Caco-2 (cell line): ENCODE results near the gene STK40. TPM values are rescaled to one million over a fixed set of nuclear protein-coding genes. Genes with fewer than 3 reads are reported as not detected.

Experiments
- BruUV-seq: library from RNA; stranded (reverse); fragments of 400-500 nt; replicated peaks from 2 replicates; lab custom pipeline; 2021; lab: Mats Ljungman, UMichigan
- CTCF ChIA-PET: fragments of 300-600 bp; sonication (Branson Sonifier 250); formaldehyde crosslinking; loops from one replicate; lab custom pipeline; 2022; ENCODE audit warnings: antibody characterized with exemption; lab: Charles Lee
- POLR2A ChIA-PET: fragments of 300-600 bp; sonication (Branson Sonifier 250); formaldehyde crosslinking; loops from one replicate; lab custom pipeline; 2022; ENCODE audit warnings: antibody characterized with exemption; lab: Charles Lee
- DNase-seq, 2 experiments: peaks; one replicate each; pipeline versions ENCODE4 v3.0.0 to v3.0.0-alpha.2; 2020 to 2022
- H3K27me3 ChIP-seq: replicated peaks from 2 replicates; pipeline ENCODE4 v1.6.0; 2011; ENCODE audit warnings: low read length; ENCODE audit not compliant: control insufficient read depth, insufficient read depth
- H3K36me3 ChIP-seq: 2 replicates; pipeline ENCODE4 v1.5.1; 2011; ENCODE audit warnings: low read length; ENCODE audit not compliant: control insufficient read depth, insufficient read depth
- H3K4me1 ChIP-seq: fragments of 250-450 bp; sonication (Bioruptor Pico); 2 replicates; pipeline ENCODE4 v1.5.1; 2020; ENCODE audit warnings: mild to moderate bottlenecking
- H3K4me3 ChIP-seq: 2 replicates; pipeline ENCODE4 v1.5.1; 2011; ENCODE audit warnings: low read depth, mild to moderate bottlenecking, control low read depth, low read length
- H3K9me3 ChIP-seq: fragments of 250-450 bp; sonication (Bioruptor Pico); 2 replicates; pipeline ENCODE4 v1.5.1; 2020; ENCODE audit warnings: mild to moderate bottlenecking, moderate library complexity
- H3K27ac Mint-ChIP-seq: one replicate; pipeline ENCODE4 v1.8.0; 2022; ENCODE audit warnings: mixed read lengths; ENCODE audit not compliant: unreplicated experiment
- H3K27me3 Mint-ChIP-seq: one replicate; pipeline ENCODE4 v1.8.0; 2022; ENCODE audit warnings: mixed read lengths; ENCODE audit not compliant: insufficient read depth, unreplicated experiment
- H3K36me3 Mint-ChIP-seq: one replicate; pipeline ENCODE4 v1.8.0; 2022; ENCODE audit warnings: mild to moderate bottlenecking, mixed read lengths; ENCODE audit not compliant: insufficient read depth, unreplicated experiment
- H3K4me1 Mint-ChIP-seq: one replicate; pipeline ENCODE4 v1.8.0; 2022; ENCODE audit warnings: low read depth, mixed read lengths; ENCODE audit not compliant: unreplicated experiment
- H3K4me3 Mint-ChIP-seq: one replicate; pipeline ENCODE4 v1.8.0; 2022; ENCODE audit warnings: mild to moderate bottlenecking, moderate library complexity, mixed read lengths; ENCODE audit not compliant: unreplicated experiment
- H3K9me3 Mint-ChIP-seq: one replicate; pipeline ENCODE4 v1.8.0; 2022; ENCODE audit warnings: mixed read lengths; ENCODE audit not compliant: unreplicated experiment
- intact Hi-C: fragments of 100-400 bp; cut with micrococcal nuclease; formaldehyde crosslinking; loops from one replicate; pipeline ENCODE4 v1.10.0; 2022; ENCODE audit not compliant: unreplicated experiment
- total RNA-seq: library from RNA; stranded (reverse); gene quantifications from 2 replicates; pipeline ENCODE4 v1.2.3, GENCODE V29; 2022
- TF ChIP-seq, protein P1 (sequence below), 2 experiments: fragments of 200-600 bp in 1 of 2; IDR thresholded peaks; 1 replicate in 1 of 2; 2 replicates in 1 of 2; pipeline versions ENCODE4 v1.5.1 to v1.8.0; 2011 to 2022; ENCODE audit warnings: antibody characterized with exemption in 1 of 2, control low read depth in 1 of 2, inconsistent platforms in 1 of 2, low read depth in 1 of 2, low read length in 1 of 2, mild to moderate bottlenecking in 1 of 2, moderate library complexity in 1 of 2; ENCODE audit not compliant: insufficient read depth in 1 of 2, severe bottlenecking in 1 of 2, unreplicated experiment in 1 of 2

STK40 gene
- total RNA-seq, 1 experiment from 2014 or later: 29.7 TPM

- no peak overlapping the region for H3K4me3 Mint-ChIP-seq
Measured at GRCh38 chr1:36420836-36421317, 35.2 kb upstream of the STK40 start.

DNA sequence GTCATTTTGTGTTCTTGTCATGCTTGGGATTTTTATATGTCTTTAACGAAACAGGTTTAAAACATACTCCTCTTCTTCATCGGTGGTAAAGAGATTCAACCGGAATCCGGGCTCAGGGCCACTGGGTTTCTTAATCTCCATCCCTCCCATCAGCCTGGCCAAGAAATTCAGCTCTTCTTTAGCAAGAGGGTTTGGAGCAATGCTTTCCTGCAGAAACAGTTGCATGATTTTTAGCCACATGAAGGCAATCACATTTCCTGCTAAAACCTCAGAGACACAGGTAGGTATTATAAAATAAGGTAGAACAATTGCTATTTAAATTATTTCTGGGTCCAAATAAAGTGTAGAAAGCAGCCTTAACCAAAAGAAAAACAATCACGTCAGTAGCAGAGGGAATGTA lies 34.7 kb upstream of the STK40 start:
- no peaks in the 10 kb centered on the region for H3K4me1 ChIP-seq
- no TSS peak for BruUV-seq
- no peak overlapping the region for H3K4me3 ChIP-seq
- Mint-ChIP-seq H3K27me3 (no peaks in the 10 kb centered on the region), H3K4me1 (no peaks in the 10 kb centered on the region), H3K27ac (no peak overlapping the region), H3K9me3 (no peaks in the 10 kb centered on the region), H3K36me3 (no peaks in the 10 kb centered on the region), H3K4me3 (no peak overlapping the region)
- H3K27me3 ChIP-seq: no peaks in the 10 kb centered on the region
- no peaks in the 10 kb centered on the region for H3K9me3 ChIP-seq
- no peak for DNase-seq
- no peaks in the 10 kb centered on the region for H3K36me3 ChIP-seq
- TF ChIP-seq, protein P1, sequence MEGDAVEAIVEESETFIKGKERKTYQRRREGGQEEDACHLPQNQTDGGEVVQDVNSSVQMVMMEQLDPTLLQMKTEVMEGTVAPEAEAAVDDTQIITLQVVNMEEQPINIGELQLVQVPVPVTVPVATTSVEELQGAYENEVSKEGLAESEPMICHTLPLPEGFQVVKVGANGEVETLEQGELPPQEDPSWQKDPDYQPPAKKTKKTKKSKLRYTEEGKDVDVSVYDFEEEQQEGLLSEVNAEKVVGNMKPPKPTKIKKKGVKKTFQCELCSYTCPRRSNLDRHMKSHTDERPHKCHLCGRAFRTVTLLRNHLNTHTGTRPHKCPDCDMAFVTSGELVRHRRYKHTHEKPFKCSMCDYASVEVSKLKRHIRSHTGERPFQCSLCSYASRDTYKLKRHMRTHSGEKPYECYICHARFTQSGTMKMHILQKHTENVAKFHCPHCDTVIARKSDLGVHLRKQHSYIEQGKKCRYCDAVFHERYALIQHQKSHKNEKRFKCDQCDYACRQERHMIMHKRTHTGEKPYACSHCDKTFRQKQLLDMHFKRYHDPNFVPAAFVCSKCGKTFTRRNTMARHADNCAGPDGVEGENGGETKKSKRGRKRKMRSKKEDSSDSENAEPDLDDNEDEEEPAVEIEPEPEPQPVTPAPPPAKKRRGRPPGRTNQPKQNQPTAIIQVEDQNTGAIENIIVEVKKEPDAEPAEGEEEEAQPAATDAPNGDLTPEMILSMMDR (IDR thresholded peaks at IDR 0.05; ENCODE audit: insufficient read depth in 1 of 2, low read depth in 1 of 2, low read length in 1 of 2, severe bottlenecking in 1 of 2, unreplicated experiment in 1 of 2): no peak
- ChIA-PET POLR2A (interaction anchor here (1.1 kb wide), 1 partner anchor 34 kb away, joined by 3 read pairs; no protein-coding TSS in a partner anchor), CTCF (interaction anchor here (0.7 kb wide), 1 partner anchor 1515 kb away, joined by 3 read pairs; no protein-coding TSS in a partner anchor)
- intact Hi-C loops: loop anchor here (1.0 to 5.0 kb wide), 4 partner anchors 23 to 322 kb away; partner anchors contain the start of genes LSM10 and STK40

More at GRCh38 chr1:36420836-36421317, 35.2 kb upstream of the STK40 start:
- Mint-ChIP-seq H3K27me3 (no peaks in the 10 kb centered on the region), H3K9me3 (no peaks in the 10 kb centered on the region), H3K36me3 (no peaks in the 10 kb centered on the region), H3K27ac (peak overlapping the region; percentile 56), H3K4me1 (no peaks in the 10 kb centered on the region)
- Histone ChIP-seq H3K9me3 (no peaks in the 10 kb centered on the region), H3K27me3 (no peaks in the 10 kb centered on the region), H3K4me3 (no peak overlapping the region), H3K36me3 (no peaks in the 10 kb centered on the region), H3K4me1 (no peaks in the 10 kb centered on the region)
- BruUV-seq: no TSS peak
- POLR2A ChIA-PET: no interaction called here
- CTCF ChIA-PET: no interaction called here
- TF ChIP-seq, protein P1 (IDR thresholded peaks at IDR 0.05; ENCODE audit: insufficient read depth in 1 of 2, low read depth in 1 of 2, low read length in 1 of 2, severe bottlenecking in 1 of 2, unreplicated experiment in 1 of 2): peak; percentile 78 to 86
- DNase-seq: peak; percentile 78 to 87
- intact Hi-C loops: loop anchor here (1.0 to 5.0 kb wide), 5 partner anchors 24 to 322 kb away; partner anchors contain the start of genes LSM10, SH3D21 and STK40

DNA sequence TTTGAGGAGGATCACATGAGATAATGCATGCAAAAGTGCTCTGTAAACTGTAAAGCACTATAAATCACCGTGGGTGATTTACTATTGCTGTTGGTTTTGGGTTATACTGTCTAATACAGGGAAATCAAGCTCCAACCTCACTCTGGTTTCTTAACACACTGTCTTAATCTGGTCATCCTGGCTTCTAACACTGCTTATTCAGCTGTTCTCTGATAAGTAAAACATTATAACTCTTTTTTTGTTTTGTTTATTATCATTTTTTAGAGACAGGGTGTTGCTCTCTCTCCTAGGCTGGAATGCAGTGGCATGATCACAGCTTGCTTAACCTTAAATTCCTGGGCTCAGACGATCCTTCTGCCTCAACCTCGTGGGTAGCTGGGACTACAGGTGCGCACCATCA lies 33.8 kb upstream of the STK40 start:
- H3K36me3 Mint-ChIP-seq: no peaks in the 10 kb centered on the region
- no peak overlapping the region for H3K4me3 Mint-ChIP-seq
- H3K4me1 Mint-ChIP-seq: no peaks in the 10 kb centered on the region
- intact Hi-C loops: no loop called here
- CTCF ChIA-PET: interaction anchor here (0.5 to 0.7 kb wide), 2 partner anchors 324 to 1516 kb away, joined by 3 to 6 read pairs; no protein-coding TSS in a partner anchor
- BruUV-seq: no TSS peak
- Histone ChIP-seq H3K4me3 (no peak overlapping the region), H3K27me3 (no peaks in the 10 kb centered on the region), H3K9me3 (no peaks in the 10 kb centered on the region), H3K36me3 (no peaks in the 10 kb centered on the region), H3K4me1 (no peaks in the 10 kb centered on the region)
- TF ChIP-seq, protein P1 (IDR thresholded peaks at IDR 0.05; ENCODE audit: insufficient read depth in 1 of 2, low read depth in 1 of 2, low read length in 1 of 2, severe bottlenecking in 1 of 2, unreplicated experiment in 1 of 2): no peak
- DNase-seq: no peak
- POLR2A ChIA-PET: interaction anchor here (1.1 kb wide), 1 partner anchor 33 kb away, joined by 3 read pairs; no protein-coding TSS in a partner anchor
- H3K27me3 Mint-ChIP-seq: no peaks in the 10 kb centered on the region
- peaks cover 3% of the 10 kb centered on the region for H3K9me3 Mint-ChIP-seq
- no peak overlapping the region for H3K27ac Mint-ChIP-seq
